ENCODE results near the gene CASZ1. TPM values are rescaled to one million over a fixed set of nuclear protein-coding genes. Genes with fewer than 3 reads are reported as not detected.

The CASZ1 gene
- total and polyA plus RNA-seq, 2 experiments from 2014 or later, result 6.2 to 6.7 TPM

- Histone ChIP-seq H3K9me2 (ENCODE audit: insufficient read depth) (no peaks in the 10 kb centered on the region), H3K27me3 (ENCODE audit: insufficient read depth) (no peaks in the 10 kb centered on the region), H3F3A (replicated peaks; ENCODE audit: low read depth) (no peaks in the 10 kb centered on the region), H3K4me2 (no peak overlapping the region), H3K27ac (ENCODE audit: low read depth) (no peak overlapping the region), H3K4me3 (no peak overlapping the region), H2AFZ (no peak overlapping the region), H4K20me1 (replicated peaks; ENCODE audit: insufficient read depth) (no peaks in the 10 kb centered on the region), H3K36me3 (ENCODE audit: insufficient read depth) (no peaks in the 10 kb centered on the region), H3K79me2 (replicated peaks; ENCODE audit: insufficient read depth) (no peaks in the 10 kb centered on the region), H3K4me1 (ENCODE audit: insufficient read depth) (peaks cover 16% of the 10 kb centered on the region)
- Mint-ChIP-seq H3K27me3 (ENCODE audit: insufficient read depth, low read depth, poor library complexity) (peaks cover 7% of the 10 kb centered on the region), H3K9me3 (no peaks in the 10 kb centered on the region; the same call in 2 of the 3 replicates), H3K4me3 (no peak overlapping the region), H3K4me1 (peaks cover 43% of the 10 kb centered on the region), H3K36me3 (ENCODE audit: low read depth) (no peaks in the 10 kb centered on the region), H3K27ac (no peak overlapping the region)
- DNase-seq (ENCODE audit: low spot score), result no peak
- TF ChIP-seq, protein P1, sequence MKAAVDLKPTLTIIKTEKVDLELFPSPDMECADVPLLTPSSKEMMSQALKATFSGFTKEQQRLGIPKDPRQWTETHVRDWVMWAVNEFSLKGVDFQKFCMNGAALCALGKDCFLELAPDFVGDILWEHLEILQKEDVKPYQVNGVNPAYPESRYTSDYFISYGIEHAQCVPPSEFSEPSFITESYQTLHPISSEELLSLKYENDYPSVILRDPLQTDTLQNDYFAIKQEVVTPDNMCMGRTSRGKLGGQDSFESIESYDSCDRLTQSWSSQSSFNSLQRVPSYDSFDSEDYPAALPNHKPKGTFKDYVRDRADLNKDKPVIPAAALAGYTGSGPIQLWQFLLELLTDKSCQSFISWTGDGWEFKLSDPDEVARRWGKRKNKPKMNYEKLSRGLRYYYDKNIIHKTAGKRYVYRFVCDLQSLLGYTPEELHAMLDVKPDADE (IDR thresholded peaks at IDR 0.05), result no peak
- no peak for TF ChIP-seq ZNF462 (CRISPR knock-in tag; IDR thresholded peaks at IDR 0.05)
- no peak for TF ChIP-seq CREB1 (CRISPR knock-in tag; IDR thresholded peaks at IDR 0.05; ENCODE audit: low read depth)
- no peak for TF ChIP-seq EZH2phosphoT487 (IDR thresholded peaks at IDR 0.05; ENCODE audit: unreplicated experiment)
- TF ChIP-seq JUNB (IDR thresholded peaks at IDR 0.05; ENCODE audit: unreplicated experiment), result no peak
- TF ChIP-seq CTCF (conservative IDR thresholded peaks at IDR 0.05; ENCODE audit: low read depth in 2 of 2), result no peak
- no peak for TF ChIP-seq ZNF331 (CRISPR knock-in tag; IDR thresholded peaks at IDR 0.05; ENCODE audit: low read depth)
- no peak for TF ChIP-seq ZNF114 (CRISPR knock-in tag; IDR thresholded peaks at IDR 0.05)
- TF ChIP-seq STAT1 (IDR thresholded peaks at IDR 0.05; ENCODE audit: unreplicated experiment), result no peak
- TF ChIP-seq NANOG (IDR thresholded peaks at IDR 0.05; ENCODE audit: borderline replicate concordance), result no peak
- TF ChIP-seq POLR2AphosphoS5 (IDR thresholded peaks at IDR 0.05; ENCODE audit: low read depth), result no peak
- TF ChIP-seq, protein P2, sequence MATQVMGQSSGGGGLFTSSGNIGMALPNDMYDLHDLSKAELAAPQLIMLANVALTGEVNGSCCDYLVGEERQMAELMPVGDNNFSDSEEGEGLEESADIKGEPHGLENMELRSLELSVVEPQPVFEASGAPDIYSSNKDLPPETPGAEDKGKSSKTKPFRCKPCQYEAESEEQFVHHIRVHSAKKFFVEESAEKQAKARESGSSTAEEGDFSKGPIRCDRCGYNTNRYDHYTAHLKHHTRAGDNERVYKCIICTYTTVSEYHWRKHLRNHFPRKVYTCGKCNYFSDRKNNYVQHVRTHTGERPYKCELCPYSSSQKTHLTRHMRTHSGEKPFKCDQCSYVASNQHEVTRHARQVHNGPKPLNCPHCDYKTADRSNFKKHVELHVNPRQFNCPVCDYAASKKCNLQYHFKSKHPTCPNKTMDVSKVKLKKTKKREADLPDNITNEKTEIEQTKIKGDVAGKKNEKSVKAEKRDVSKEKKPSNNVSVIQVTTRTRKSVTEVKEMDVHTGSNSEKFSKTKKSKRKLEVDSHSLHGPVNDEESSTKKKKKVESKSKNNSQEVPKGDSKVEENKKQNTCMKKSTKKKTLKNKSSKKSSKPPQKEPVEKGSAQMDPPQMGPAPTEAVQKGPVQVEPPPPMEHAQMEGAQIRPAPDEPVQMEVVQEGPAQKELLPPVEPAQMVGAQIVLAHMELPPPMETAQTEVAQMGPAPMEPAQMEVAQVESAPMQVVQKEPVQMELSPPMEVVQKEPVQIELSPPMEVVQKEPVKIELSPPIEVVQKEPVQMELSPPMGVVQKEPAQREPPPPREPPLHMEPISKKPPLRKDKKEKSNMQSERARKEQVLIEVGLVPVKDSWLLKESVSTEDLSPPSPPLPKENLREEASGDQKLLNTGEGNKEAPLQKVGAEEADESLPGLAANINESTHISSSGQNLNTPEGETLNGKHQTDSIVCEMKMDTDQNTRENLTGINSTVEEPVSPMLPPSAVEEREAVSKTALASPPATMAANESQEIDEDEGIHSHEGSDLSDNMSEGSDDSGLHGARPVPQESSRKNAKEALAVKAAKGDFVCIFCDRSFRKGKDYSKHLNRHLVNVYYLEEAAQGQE (IDR thresholded peaks at IDR 0.05; ENCODE audit: unreplicated experiment), result no peak
- no peak for TF ChIP-seq EZH2 (IDR thresholded peaks at IDR 0.05; ENCODE audit: low read depth, unreplicated experiment)
- no peak for ATAC-seq
Observed at GRCh38 chr1:10740123-10740522, 56.3 kb downstream of the CASZ1 start.
